Fibroblast of the aortic adventitia (primary cell): Measurements from ENCODE around the gene DNAJB13. TPM values are rescaled to one million over a fixed set of nuclear protein-coding genes. Genes with fewer than 3 reads are reported as not detected.

Experiments
- DNase-seq: peaks from one replicate; pipeline ENCODE4 v3.0.0-alpha.2; 2010; ENCODE audit warnings: low read depth
- H3K4me3 ChIP-seq: 2 replicates; pipeline ENCODE4 v1.5.1; 2011; ENCODE audit warnings: low read depth, mild to moderate bottlenecking, control low read depth, low read length, moderate library complexity
- total RNA-seq: library from RNA; depleted of rRNA; stranded (reverse); fragments of >200 nt; gene quantifications from 2 replicates; pipeline ENCODE4 v1.2.3, GENCODE V29; 2012; ENCODE audit warnings: low replicate concordance
- TF ChIP-seq, protein P1 (sequence below): IDR thresholded peaks from 2 replicates; pipeline ENCODE4 v1.5.1; 2011; ENCODE audit warnings: mild to moderate bottlenecking, low read length, control low read depth, inconsistent platforms; ENCODE audit not compliant: insufficient read depth

Gene DNAJB13
- total RNA-seq, 1 donor: not detected

GRCh38 chr11:74010306-74011300 lies 59.8 kb downstream of the DNAJB13 start:
- TF ChIP-seq, protein P1, sequence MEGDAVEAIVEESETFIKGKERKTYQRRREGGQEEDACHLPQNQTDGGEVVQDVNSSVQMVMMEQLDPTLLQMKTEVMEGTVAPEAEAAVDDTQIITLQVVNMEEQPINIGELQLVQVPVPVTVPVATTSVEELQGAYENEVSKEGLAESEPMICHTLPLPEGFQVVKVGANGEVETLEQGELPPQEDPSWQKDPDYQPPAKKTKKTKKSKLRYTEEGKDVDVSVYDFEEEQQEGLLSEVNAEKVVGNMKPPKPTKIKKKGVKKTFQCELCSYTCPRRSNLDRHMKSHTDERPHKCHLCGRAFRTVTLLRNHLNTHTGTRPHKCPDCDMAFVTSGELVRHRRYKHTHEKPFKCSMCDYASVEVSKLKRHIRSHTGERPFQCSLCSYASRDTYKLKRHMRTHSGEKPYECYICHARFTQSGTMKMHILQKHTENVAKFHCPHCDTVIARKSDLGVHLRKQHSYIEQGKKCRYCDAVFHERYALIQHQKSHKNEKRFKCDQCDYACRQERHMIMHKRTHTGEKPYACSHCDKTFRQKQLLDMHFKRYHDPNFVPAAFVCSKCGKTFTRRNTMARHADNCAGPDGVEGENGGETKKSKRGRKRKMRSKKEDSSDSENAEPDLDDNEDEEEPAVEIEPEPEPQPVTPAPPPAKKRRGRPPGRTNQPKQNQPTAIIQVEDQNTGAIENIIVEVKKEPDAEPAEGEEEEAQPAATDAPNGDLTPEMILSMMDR: no peak
- H3K4me3 ChIP-seq: no peak overlapping the region
- no peak for DNase-seq

DNA sequence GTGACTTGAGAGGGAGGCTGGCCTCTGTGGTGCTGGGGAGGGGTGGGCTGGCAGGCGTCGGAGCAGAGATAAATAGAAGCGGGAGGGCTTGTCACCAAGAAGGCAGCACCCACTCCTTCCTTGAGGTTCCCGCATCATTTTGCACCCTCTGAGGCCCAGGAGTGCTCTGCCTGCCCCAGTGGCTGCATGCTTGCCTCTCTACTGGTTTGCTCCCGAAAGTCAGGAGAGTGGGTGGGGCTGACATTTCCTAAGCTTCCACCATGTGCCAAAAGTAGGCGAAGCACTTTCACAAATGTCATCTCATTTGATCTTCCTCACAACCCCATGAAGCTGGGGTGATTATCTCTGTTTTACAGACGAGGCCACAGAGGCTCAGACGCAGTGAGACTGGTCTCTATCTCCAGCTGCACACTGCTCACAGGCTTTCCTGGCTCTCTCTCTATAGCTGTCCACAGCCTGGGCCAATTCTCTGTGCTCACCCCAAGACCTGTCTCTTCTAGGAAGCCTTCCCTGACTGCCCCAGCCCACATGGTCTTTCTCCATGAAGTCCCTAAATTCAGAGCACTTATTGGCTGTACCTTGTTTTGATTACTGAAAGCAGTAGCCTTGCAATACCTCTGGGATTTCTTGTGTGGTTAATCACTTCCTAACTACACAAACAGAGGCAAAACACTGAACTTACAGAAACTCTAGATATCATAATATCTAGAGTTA lies 60.7 kb downstream of the DNAJB13 start:
- no peak overlapping the region for H3K4me3 ChIP-seq
- peak; percentile 29 for DNase-seq
- TF ChIP-seq, protein P1: no peak

DNA sequence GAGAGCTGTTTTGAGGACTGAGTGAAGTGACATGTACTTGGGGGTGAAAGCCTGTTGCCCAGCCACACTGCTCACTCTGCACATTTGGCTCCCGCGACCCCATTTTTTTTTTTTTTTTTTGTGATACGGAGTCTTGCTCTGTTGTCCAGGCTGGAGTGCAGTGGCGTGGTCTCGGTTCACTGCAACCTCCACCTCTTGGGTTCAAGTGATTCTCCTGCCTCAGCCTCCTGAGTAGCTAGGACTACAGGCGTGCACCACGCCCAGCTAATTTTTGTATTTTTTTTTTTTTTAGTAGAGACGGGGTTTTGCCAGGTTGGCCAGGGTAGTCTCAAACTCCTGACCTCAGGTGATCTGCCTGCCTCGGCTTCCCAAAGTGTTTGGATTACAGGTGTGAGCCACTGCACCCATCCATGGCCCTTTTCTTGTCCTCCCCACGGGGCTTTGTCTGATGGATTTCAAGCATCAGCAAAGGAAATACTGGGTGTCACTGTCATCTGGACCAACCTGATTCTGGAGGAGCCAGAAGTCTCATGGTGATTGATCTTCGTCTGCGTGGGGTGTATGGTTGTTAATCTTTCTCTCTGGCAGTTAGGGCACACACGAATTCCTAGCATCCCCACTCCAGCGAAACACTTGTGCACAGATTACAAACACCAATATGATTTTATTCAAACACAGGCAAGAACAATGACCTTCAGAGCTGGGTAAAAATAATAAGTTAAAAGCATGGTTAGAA lies 61.4 kb downstream of the DNAJB13 start:
- TF ChIP-seq, protein P1: no peak
- no peak for DNase-seq
- H3K4me3 ChIP-seq: no peak overlapping the region

- TF ChIP-seq, protein P1: no peak
- H3K4me3 ChIP-seq: no peak overlapping the region
- no peak for DNase-seq
Observed at GRCh38 chr11:74013141-74013540, 62.3 kb downstream of the DNAJB13 start.

GRCh38 chr11:74014880-74015279 lies 64.1 kb downstream of the DNAJB13 start:
- TF ChIP-seq, protein P1: no peak
- no peak overlapping the region for H3K4me3 ChIP-seq
- DNase-seq: no peak

DNA sequence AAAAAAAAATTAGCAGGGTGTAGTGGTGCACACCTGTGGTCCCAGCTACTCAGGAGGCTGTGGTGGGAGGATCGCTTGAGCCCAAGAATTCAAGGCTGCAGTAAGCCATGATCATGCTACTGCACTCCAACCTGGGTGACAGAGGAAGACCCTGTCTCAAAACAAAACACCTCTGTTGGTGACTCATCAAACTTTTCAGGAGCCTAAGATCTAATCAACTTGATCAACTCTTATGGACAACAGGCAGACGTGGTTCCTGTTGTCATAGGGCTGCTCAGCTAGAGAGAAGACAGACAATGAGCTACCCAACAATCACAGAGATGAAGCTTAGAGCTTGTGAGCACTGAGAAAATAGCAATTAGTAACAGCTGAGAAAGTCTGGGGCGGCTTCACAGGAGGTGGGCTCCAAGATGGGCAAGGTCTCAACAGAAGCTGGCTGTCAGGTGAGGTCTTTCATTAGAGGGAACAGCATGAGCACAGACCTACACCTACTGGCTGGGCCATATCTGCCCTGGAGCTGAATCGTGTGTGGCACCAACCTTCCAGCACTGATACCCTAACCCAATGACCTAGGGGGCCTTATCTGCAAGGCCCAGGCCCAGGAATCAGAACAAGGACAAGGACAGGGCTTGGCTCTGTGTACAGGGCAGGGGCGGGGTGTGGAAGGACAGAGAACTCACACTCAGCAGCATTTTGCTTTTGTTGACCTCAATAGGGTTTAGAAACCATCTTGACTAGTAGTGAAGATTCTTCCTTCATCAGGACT lies 65.3 kb downstream of the DNAJB13 start:
- DNase-seq: no peak
- TF ChIP-seq, protein P1: no peak
- no peak overlapping the region for H3K4me3 ChIP-seq
